ENCODE measurements around the gene ITIH4. TPM values are rescaled to one million over a fixed set of nuclear protein-coding genes. Genes with fewer than 3 reads are reported as not detected.

ITIH4 gene
- total RNA-seq, 3 donors from 2014 or later, result 5.6 to 9.5 (median 5.8) TPM

DNA sequence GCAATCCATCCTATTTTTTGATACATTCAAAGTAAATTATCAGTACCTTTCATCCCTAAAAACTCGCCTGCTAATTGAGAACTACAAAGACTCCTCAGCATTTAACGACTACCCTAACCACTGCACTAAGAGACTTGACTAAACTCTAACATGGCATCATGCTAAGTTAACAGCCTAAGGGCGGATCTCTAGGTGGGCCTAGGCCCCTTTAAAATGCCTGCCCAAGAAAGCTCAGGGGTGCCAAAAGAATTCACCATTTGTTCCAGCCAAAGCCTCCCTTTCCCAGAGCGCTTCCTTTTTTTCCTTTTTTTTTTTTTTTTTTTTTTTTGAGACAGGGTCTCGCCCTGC is 59.2 kb downstream of the ITIH4 start:
- peak overlapping the region; percentile 72 to 73 for H3K27ac ChIP-seq
- intact Hi-C loops (cut with DNase I; ENCODE audit: low total_unique reads), result no loop called here
- no peak for DNase-seq (ENCODE audit: low spot score in 2 of 2)

DNA sequence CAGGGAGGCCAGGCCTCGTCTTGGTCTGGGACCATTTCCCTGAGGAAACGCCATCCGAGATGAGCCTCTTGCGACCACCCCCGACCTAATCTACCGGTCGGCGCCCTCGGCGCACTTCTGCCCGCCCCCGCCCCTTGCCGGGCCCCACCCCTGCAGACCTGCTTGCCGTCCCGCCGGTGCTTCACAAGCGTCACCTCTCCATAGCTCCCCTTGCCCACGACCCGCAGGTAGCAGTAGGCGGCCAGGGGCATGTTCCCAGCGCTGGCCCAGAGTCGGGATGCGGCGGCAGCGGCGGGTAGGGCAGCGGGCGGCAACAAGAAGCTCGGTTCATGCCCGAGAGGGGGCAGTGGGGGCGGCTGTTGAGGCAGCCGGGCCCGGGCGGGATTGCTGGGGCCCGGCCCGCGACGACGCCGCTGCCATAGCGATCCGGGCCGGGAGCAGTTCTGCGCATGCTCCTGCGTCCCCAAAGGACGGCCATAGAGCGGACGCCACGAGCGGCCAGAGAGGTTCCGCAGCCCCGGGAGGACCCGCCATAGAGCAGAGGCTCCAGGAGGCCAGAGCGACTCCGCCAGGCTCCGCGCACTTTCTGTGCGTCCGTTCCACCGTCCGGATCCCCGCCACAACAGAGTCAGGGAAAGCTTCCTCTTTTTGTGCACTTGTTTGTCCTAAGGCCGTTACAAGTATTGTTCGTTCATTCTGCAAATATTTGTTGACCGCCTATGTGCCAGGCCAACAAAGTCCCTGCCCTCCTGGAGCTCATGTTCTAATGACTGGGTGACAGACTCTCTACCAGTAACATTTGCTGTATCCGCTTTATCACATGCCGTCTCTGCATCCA is 59.8 kb downstream of the ITIH4 start, which contains the start of gene NEK4:
Gene NEK4 (minus strand): TSS at position 445 of the 838 bp plus-strand sequence. CDS start 194 bp downstream, at position 251.
- H3K36me3 ChIP-seq, result no peaks in the 10 kb centered on the region
- H3K4me3 ChIP-seq, result peak within 1 kb of the TSS; percentile 90 to 98 (median 91)
- DNase-seq (ENCODE audit: low spot score in 2 of 2), result peak; percentile 82 to 89
- intact Hi-C loops (cut with DNase I; ENCODE audit: low total_unique reads), result no loop called here
- H3K27ac ChIP-seq, result peak within 1 kb of the TSS; percentile 72 to 73
- peaks cover 0 to 9% of the 10 kb centered on the region in 2 donors for H3K4me1 ChIP-seq
- H3K9me3 ChIP-seq, result no peaks in the 10 kb centered on the region
- TF ChIP-seq POLR2AphosphoS5 (IDR thresholded peaks at IDR 0.05) (peak in 2 of 3 donors; percentile 63 to 65), POLR2A (IDR thresholded peaks at IDR 0.05) (no peak)
- no peaks in the 10 kb centered on the region for H3K27me3 ChIP-seq

More for the DNA sequence above, 59.2 kb downstream of the ITIH4 start:
- peaks cover 0 to 9% of the 10 kb centered on the region in 2 donors for H3K4me1 ChIP-seq
- H3K36me3 ChIP-seq, result no peaks in the 10 kb centered on the region
- no peaks in the 10 kb centered on the region for H3K27me3 ChIP-seq
- H3K4me3 ChIP-seq, result peak overlapping the region; percentile 90 to 98 (median 91)
- TF ChIP-seq POLR2A (IDR thresholded peaks at IDR 0.05), result no peak
- no peak for TF ChIP-seq POLR2AphosphoS5 (IDR thresholded peaks at IDR 0.05)
- TF ChIP-seq CTCF (IDR thresholded peaks at IDR 0.05), result no peak
- no peaks in the 10 kb centered on the region for H3K9me3 ChIP-seq

DNA sequence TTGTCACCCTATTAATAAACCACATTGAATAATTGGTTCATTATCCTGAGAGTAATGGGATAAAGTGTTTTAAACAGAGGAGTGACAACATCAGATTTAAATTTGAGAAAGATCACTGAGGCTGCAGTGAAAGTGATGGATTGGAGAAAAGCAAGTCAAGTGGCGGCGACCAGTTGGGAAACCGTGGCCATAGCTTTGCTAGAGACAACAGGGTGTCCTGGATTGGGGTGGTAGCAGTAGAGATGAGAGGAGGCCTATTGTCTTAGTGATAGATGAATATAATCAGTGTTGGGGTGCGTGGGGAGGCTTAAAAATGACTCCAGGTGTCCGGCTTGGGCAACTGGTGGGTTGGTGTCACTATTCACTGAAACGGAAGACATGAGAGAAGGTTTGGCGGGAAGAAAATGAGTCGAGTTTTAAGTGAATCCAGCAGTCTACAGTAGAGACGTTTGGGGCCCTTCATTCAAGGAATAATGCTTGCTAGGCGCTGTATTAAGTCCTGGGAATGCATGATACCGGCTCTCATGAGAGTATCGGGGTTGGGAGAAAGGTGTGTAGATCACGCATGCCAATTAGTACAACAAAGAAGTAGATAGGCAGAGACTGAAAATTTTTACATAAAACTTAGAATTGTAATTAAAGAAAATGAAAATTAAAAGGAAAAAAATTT is 60.6 kb downstream of the ITIH4 start:
- TF ChIP-seq POLR2AphosphoS5 (IDR thresholded peaks at IDR 0.05), result no peak
- TF ChIP-seq CTCF (IDR thresholded peaks at IDR 0.05), result no peak
- no peak for TF ChIP-seq POLR2A (IDR thresholded peaks at IDR 0.05)
- Histone ChIP-seq H3K4me3 (peak overlapping the region; percentile 90 to 98 (median 91)), H3K36me3 (no peaks in the 10 kb centered on the region), H3K4me1 (peaks cover 0 to 9% of the 10 kb centered on the region in 2 donors), H3K27ac (peak overlapping the region in 1 of 2 donors; percentile 72), H3K27me3 (no peaks in the 10 kb centered on the region), H3K9me3 (no peaks in the 10 kb centered on the region)
- DNase-seq (ENCODE audit: low spot score in 2 of 2), result no peak
- intact Hi-C loops (cut with DNase I; ENCODE audit: low total_unique reads), result no loop called here

DNA sequence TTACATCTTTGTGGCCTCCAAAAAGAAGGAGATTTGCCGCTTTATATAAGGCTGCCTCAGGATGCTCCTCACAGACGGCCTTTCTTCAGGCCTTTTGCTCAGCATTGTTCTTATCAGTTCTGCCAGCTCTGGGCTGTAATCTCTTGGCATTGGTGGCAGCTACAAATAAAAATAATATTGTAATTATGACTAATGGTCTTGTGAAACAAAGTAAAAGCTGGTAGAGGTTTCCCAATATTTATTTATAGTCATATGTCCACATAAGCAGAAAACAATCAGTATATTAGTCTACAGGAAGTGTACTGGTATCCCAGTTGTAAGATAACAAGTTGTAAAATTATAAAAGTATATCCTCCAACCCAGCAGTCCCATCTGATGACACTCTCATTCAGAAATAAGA is 67.0 kb downstream of the ITIH4 start:
- Histone ChIP-seq H3K27ac (no peak overlapping the region), H3K9me3 (no peaks in the 10 kb centered on the region), H3K27me3 (no peaks in the 10 kb centered on the region), H3K4me1 (no peaks in the 10 kb centered on the region), H3K36me3 (no peaks in the 10 kb centered on the region), H3K4me3 (no peak overlapping the region)
- TF ChIP-seq POLR2A (IDR thresholded peaks at IDR 0.05), result no peak
- no peak for TF ChIP-seq POLR2AphosphoS5 (IDR thresholded peaks at IDR 0.05)
- no peak for TF ChIP-seq CTCF (IDR thresholded peaks at IDR 0.05)
- no peak for DNase-seq (ENCODE audit: low spot score in 2 of 2)
- intact Hi-C loops (cut with DNase I; ENCODE audit: low total_unique reads), result no loop called here

Other genes starting within 250 kb of the ITIH4 start
- gene PBRM1, start 144.8 kb downstream of the ITIH4 start, total RNA-seq, result 10 to 100 TPM; 81.0 to 98.7 (median 98.6) TPM
- 100 to 1,000 TPM in 2 of 3 donors, 10 to 100 TPM in 1; 57.3 to 137 (median 126) TPM for gene GNL3, start 144.6 kb downstream of the ITIH4 start, total RNA-seq
- gene GLT8D1, start 124.9 kb downstream of the ITIH4 start, total RNA-seq, result 10 to 100 TPM; 44.5 to 65.7 (median 56.4) TPM
- 10 to 100 TPM; 77.1 to 90.2 (median 86.5) TPM for gene SPCS1, start 124.6 kb downstream of the ITIH4 start, total RNA-seq
- gene NEK4, start 59.7 kb downstream of the ITIH4 start, total RNA-seq, result 10 to 100 TPM; 16.5 to 32.4 (median 30.0) TPM
- under 1 TPM in 2 of 3 donors, not detected in 1; 0.32 to 0.33 TPM for gene ITIH1, start 53.1 kb downstream of the ITIH4 start, total RNA-seq
- gene ITIH3, start 35.9 kb downstream of the ITIH4 start, total RNA-seq, result 1 to 10 TPM in 1 of 3 donors, under 1 TPM in 2; 0.64 to 6.6 (median 0.88) TPM
- gene MUSTN1, start 4.3 kb upstream of the ITIH4 start, total RNA-seq, result 10 to 100 TPM in 1 of 3 donors, 1 to 10 TPM in 2; 5.9 to 13.0 (median 6.9) TPM
- 10 to 100 TPM; 14.0 to 18.7 (median 14.7) TPM for gene STIMATE, start 66.9 kb upstream of the ITIH4 start, total RNA-seq
- 10 to 100 TPM; 17.9 to 35.1 (median 30.2) TPM for gene SFMBT1, start 215.4 kb upstream of the ITIH4 start, total RNA-seq

All from breast epithelium (tissue), 4 donors.